GM19452 (cell line): ENCODE measurements around the gene RNF8.
A peak's percentile ranks its signal among the peaks of the same experiment; 100 is the strongest.
"Not testable (repeated sequence)": the region's sequence is repeated elsewhere in the genome, so short reads cannot be mapped to it uniquely, and the experiment has no call there.

ENCODE experiments used
- ATAC-seq: cut with Tn5 transposase; IDR thresholded peaks from one replicate; pipeline ENCODE4 v1.9.1; 2021; ENCODE audit not compliant: unreplicated experiment

Gene RNF8

DNA sequence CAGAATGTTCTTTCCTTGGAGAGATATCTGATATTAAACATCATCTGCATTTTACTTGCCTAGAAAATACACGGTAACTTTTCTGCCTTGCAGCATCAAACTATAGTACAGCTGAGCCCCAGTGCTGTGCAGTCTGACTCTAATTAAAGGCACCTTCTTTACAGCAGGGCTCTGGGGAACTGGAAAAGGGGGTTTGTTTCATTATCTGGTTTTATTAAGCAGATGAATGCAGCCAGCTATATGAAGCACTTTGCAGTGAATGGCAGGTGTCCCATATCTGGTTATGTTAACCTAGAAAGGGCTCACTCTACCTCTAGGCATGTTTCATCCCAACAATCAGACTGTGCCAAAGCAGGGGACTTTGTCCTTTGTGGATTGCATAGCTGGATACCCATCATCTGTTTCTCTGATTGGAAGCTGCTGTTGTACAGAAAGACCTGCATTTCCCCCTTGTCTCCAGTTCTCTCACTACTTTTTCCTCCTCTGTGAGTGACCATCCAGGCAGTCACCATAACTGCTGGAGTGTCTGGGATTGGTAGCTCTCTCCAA, 39.7 kb downstream of the RNF8 start:
- no peak for ATAC-seq

DNA sequence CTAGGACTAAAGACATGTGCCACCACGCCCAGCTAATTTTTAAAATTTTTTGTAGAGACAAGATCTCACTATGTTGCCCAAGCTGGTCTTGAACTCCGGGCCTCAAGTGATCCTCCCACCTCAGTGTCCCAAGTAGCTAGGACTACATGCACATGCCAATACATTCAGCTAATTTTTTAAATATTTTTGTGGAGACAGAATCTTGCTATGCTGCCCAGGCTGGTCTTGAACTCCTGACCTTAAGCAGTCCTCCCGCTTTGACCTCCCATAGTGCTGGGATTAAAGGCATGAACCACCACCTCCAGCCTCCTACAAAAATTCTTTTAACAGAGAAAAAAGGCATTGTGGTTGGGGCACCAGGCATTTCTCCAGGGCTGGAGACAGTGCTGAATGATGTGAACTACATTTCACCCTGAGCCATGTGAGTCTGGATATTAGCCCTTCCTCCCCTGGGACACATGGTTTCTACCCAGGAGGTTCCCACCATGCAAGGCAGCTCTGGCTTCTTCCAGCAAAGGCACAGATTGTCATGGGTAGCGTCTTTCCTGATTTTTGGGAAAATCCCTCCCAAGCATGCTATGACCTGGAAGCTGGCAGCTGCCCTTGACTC, 42.9 kb downstream of the RNF8 start:
- ATAC-seq: no peak

DNA sequence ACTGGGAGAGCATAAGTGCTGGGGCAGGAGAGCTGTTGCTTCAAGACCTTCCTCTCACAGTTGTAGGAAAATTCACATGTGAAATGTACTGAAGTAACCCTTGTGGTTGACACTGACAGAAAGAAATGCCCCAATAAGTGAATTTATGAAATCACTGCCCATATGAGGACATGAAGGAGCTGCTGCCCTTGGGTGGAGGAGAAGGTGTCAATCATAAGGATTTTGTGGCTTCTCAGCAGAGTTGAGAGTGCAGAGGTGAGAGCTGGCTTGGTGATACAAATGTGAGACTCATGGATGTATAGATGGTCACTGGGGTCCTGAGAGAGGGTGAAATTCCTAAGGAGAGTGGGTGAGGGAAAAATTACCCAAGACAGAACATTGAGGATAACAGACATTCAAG, 45.3 kb downstream of the RNF8 start:
- no peak for ATAC-seq

DNA sequence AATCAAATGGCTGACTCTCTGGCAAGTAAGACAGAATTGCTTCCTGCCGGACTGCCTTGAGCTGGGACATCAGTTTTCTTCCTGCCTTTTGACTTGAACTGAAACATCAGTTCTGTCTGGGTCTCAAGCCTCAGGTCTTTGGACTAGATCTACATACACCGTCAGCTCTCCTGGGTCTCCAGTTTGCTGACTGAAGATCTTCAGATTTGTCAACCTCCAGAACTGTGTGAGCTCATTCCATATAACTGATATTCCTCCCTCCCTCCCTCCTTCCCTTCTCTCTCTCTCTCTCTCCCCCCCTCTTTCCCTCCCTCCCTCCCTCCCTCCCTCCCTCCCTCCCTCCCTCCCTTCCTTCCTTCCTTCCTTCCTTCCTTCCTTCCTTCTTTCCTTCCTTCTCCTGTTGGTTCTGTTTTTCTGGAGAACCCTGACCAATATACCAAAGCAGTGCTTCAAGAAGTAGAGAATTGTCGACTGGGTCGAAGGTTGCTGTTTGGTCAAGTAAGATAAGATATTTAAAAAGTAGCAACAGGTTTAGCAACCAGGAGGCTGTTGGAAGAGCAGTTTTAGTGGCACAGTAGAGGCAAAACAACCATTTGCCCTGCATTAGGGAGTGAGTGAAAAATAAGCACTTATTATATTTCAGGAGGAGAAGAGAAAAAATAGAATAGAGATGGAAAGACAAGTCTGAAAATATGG, 46.2 kb downstream of the RNF8 start:
- ATAC-seq: no peak

DNA sequence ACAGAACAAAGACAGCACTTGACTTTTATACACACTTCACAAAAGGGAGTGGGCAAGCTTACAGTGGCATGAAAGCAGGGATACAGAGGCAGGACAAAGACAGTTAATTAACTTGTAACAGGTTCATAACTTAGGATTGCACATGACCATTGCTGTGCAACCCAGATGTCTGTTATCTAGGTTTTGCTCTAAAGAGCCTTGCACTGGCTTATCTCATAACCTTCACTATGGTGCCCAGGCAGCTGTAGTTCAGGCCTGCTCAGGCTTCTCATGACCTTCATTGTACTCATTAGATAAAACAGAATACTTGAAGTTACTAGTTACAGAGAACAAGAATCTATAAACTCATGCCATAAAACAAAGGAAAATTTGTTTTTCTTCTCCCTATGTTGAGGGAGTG, 47.9 kb downstream of the RNF8 start:
- ATAC-seq: not testable (repeated sequence)

DNA sequence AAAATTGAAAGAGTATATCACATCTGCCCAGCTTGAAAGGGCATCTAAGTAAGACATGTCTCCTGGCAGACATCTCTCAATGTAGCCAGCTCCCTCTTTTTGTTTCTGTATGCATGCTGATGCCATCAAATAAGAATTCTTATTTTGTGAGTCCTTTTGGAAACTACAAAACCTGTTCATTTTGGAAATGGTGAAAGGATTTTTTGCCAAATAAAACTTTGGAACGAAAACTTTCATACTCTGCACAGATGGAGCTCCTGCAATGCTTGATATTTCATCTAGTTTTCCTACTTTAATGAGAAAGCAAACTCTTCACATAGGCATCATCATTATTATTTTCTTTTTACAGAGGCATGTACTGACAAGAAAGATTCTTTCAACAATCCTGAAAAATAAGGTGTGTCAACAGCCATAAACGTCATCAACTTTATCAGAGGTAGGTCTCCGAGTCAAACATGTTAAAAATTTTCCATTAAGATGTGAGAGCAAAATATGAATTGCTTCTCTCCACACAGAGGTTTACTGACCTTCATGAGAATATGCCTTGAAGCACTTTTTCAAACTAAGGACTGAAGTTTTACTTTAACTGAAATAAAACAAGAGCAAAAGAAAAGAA, 53.1 kb downstream of the RNF8 start:
- ATAC-seq: no peak

DNA sequence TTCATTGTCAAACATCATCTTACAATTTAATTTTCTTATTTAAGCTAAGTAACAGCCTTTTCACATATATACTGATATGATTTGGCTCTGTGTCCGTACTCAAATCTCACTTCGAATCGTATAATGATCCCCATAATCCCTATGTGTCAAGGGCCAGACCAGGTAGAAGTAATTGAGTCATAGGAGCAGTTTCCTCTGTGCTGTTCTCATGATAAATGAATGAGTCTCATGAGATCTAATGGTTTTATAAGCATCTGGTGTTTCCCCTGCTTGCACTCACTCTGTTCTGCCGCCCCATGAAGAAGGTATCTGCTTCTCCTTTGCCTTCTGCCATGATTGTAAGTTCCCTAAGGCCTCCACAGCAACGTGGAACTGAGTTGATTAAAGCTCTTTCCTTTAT, 54.2 kb downstream of the RNF8 start:
- no peak for ATAC-seq

DNA sequence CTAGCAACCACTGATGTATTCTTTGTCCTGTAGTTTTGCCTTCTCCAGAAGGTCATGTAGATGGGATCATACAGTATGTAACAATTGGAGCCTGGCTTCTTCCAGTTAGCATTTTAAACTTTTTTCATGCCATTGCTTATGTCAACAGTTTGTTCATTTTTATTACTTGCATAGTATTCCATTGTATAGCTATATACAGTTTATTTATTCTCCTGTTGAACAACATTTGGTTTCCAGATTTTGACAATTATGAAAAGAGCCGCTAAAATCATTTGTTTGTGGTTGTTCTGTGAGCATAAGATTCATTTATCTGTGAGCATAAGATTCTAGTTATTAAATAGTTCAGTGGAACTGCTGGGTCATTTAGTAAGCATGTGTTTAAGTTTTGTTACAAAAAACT, 55.7 kb downstream of the RNF8 start:
- no peak for ATAC-seq

DNA sequence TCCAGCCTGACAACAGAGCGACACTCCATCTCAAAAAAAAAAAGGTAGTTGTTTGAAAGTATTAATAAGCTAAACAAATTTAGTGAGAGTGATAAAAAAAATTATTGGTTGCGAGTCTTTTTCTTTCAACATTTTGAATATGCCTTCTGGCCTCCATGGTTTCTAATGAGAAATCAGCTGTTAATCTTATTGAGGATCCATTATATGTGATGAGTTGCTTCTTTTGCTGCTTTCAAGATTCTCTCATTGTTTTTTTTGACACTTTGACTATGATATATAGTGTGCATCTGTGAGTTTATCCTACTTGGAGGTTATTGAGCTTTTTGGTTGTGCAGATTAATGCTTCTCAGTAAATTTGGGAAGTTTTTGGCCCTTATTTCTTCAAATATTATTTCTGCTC, 63.6 kb downstream of the RNF8 start:
- ATAC-seq: no peak

DNA sequence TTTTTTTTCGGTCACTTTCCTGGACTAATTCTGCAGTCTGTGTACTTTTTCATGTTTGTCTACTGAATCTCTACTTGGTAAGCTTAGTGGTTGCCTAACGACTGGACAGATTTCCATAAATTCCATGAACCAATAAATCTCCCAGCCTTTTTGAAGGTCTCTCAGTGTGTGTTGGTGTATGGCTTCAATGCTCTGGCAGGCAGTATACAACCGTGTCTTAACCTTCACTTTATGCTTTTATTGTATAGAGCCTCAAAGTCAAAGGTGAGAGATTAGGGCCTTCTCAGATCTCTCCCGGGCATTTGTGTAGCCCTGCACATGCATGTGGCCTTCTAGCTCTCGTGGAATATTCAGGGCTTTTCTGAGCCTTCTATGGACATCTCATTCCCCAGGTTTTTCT, 64.9 kb downstream of the RNF8 start:
- no peak for ATAC-seq

DNA sequence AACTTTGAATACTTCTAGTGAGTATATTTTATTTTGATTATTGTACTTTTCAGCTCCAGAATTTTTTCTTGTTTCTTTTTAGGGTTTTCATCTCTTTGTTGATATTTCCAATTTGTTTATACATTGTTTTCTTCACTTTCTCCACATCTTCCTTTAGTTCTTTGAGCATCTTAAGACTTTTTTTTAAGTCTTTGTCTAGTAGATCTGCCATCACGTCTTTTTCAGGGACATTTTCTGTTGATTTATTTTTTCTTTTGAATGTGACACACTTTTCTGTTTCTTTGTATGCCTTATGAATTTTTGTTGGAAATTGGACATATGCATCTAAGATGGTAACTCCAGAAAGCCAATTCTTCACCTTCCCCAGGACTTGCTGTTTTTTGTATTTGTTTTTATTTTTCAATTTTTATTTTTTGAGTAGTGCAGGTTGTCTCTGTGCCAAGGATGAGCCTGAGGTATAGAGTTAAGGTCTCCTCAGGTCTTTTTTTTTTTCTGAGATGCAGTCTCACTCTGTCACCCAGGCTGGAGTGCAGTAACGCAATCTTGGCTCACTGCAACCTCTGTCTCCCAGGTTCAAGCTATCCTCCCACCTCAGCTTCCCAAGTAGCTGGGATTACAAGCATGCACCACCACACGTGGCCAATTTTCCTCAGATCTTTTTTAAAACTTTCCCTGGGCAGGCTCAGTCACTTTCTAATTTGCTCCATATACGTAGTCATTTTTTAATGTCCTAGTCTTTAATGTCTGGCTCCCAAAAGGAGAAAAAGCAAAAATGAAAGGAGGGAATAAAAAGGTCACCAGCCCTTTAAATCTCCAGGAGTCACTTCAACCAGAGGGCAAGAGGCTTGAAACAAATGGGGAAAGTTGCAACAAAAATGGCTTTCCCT, 72.5 kb downstream of the RNF8 start:
- ATAC-seq: no peak

DNA sequence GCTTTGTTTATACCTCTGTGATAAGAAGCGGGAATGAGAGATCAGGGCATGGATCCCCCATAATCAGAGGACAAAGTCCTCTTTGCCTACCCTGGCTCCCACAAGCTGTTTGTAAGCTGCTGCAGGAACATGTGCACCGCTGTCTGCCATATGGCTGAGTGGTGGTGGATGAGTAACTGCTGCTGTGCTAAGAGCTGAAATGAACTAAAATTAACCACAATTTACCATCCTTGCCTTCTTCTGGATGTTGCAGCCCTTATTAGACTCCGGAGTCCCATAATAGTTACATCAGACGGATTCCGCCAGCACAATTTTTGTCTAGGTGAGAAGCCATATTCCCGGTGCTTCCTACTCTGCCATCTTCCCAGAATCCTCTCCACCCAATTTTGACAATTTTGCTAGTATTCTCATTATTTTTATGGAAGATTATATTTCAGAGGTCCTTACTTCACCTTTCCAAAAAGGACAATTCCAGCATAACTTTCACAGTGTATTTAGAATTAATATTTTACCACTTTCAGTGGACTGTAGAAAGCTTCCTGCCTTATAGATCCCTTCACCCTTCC, 73.2 kb downstream of the RNF8 start:
- no peak for ATAC-seq

DNA sequence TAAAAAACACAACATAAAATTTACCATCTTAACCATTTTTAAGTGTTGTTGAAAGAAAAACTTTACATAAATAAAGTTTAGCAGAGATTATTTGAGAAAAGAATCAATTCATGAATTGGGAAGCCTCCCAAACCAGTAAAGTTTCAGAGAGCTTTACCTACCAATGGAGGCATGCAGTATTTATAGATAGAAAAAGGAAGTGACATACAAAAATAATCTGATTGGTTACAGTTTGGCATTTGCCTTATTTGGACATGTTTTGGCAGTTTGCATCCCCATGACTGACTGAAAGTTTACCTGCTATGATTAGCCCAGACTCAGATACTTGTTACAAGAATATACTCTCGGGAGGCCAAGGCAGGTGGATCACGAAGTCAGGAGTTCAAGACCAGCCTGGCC, 75.6 kb downstream of the RNF8 start:
- no peak for ATAC-seq

DNA sequence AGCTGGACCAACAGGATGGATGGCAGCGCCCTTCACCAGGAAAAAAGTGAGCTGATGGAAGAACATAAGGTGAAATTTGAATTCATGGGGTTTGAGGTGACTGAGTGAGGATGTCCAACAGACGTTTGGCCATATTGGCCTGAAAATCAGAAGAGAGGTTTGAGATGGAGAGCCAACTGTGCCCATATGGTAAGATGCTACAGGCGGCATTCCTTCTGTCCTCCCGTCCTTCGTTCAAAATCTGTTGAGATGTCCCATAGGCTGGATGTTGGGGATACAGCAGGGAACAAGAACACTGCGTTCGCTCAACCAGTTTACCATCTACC, 78.8 kb downstream of the RNF8 start:
- ATAC-seq: peak; percentile 9

DNA sequence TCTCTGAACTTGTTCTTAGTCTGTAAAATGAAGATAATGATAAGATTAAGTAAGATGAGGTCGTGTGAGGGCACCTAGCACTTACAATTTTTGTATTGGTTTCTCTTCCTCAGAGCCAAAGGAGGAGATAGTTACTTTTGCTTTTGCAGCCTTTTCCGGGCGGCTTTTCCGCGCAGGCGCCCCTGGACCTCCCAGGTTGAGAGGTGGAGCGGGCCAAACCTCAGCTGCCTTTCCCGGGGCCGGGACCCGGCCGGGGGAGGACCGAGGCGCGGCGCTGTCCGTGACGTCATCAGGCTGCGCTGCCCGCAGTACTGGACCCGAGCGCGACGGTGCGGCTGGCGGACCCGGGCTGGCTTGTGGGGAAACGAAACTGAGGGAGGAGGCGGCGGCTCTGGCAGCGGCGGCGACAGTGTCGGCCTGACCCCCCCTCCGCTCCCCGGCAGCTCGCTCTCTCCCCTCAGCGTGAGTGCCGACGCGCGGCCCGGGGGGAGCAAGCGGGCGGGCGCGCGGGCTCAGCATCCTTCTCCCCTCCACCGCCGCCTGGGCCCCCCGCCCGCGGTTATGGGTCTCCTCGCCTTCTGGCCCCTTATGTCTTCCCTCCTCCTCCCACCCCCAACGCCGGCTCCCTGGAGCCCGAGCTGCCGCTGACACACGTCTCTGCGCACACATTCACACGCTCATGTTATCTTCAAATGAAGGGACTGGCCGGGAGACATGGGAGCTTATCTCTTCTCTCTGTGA, 79.3 kb downstream of the RNF8 start, which contains the start of gene CMTR1:
Gene CMTR1 (plus strand): TSS at position 306 of the 741 bp plus-strand sequence. CDS start 2,409 bp downstream, outside the sequence.
- ATAC-seq: peak; percentile 78

DNA sequence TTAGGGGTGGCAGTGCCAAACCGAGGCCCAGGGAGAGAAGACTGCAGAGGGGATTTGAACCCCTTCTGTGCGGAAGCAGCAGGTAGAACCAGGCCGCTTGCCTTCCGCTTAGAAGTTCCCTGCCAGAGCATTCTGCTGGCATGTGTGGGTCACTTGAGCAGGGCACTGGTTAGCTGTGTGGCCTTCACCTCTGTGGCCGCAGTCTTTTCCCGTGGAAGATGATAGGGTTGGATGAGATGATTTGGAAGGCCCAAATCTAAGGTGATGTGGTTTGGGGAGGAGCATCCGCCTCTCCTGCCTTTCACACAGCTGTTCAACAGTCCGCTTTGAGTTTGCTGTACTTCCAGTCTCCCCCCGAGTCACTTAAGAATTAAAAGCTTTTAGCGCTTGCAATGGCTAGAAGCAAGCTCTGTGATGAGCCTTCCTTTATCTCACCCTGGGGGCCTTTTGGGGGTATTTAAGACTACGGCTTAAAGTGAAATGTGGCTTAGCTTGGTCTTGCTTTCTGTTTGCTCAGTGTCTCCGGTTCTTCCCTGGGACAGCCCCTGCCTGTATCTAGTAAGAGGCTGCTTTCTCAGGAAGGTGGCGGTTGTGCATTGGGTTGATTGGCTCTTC, 80.0 kb downstream of the RNF8 start:
- ATAC-seq: peak; percentile 34

DNA sequence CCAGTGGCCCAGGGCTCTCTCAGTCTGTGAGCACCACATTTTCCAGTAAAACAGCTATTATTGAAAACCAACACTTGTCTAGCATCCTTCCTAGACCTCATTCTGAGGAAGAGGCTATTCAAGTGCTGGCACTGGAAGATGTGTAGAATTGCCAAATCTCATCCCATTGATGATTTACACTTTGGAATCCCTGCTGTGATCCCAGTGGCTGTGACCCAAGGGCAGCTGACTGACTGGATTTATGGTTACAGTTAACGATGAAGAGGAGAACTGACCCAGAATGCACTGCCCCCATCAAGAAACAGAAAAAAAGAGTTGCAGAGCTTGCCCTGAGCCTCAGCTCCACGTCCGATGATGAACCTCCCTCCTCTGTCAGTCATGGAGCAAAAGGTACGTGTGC, 81.6 kb downstream of the RNF8 start:
- no peak for ATAC-seq

DNA sequence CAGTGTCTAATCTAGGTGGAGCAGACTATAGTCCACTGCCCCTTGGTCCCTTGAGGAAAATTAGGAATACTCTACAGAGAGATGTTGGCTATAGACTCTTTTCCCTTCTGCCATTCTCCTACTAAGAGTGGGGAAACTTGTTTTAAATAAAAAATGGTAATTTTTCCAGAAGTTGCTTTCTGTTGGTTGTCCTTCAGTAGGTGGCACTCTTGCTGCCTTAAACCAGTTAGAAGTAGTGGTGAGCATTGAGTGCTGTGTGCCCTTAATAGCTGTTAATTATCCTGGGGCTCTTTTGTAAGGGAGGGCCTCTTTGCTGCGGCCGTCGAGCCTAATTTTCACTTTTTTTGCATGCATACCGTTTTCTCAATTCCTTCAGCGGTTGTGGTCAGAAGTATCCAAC, 82.0 kb downstream of the RNF8 start:
- ATAC-seq: no peak

DNA sequence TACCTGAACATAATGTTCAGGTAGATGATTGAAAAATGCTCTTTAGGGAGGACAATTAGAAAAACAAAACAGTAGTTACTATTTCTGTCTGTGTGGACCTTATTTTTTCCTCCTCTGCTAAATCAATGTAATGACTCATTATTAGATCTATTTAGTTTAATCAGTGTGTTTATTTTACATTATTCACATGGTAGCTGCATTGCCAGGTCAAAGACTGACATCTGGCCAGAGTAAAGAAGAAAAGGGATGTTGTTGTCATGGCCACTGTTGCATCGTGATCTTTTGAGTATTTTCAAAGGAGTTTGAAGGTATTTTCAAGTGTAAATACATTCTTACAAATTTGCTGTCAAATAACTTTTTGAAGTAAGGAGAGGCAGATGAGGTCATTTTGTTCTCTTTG, 85.1 kb downstream of the RNF8 start:
- ATAC-seq: no peak

DNA sequence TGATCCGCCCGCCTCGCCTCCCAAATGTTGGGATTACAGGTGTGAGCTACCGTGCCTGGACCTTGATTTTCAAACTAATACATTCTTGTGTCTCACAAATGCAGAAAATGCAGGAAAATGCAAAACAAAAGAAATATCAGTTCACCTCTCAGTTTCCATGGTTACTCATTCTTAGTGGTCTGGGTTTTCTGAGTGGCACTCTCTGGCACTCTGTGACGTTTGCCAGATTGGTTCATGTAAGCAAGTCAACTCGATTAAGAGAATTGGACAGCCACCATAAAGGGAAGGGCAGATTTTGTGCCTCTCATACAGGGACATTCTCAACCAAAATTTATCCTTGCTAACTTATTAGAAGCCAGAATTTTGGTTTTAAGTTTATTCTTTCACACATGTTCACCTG, 87.9 kb downstream of the RNF8 start:
- no peak for ATAC-seq
